ENCODE measurements around the gene PJA2.
"Not testable (repeated sequence)": the region's sequence is repeated elsewhere in the genome, so short reads cannot be mapped to it uniquely, and the experiment has no call there.

PJA2 gene

GRCh38 chr5:109298794-109299193 is 111.0 kb downstream of the PJA2 start:
- H3K27me3 ChIP-seq (ENCODE audit: control insufficient read depth in 2 of 2, insufficient read depth in 2 of 2, low read length in 2 of 2) = no peaks in the 10 kb centered on the region
- no peaks in the 10 kb centered on the region for H3K9me3 ChIP-seq (ENCODE audit: control insufficient read depth in 2 of 2, low read length in 2 of 2)
- H3K9ac ChIP-seq (ENCODE audit: low read depth in 1 of 2, low read length in 2 of 2) = no peak overlapping the region
- no peaks in the 10 kb centered on the region for H3K36me3 ChIP-seq (ENCODE audit: control insufficient read depth in 2 of 2, insufficient read depth in 2 of 2, low read length in 2 of 2)
- no peaks in the 10 kb centered on the region for H3K4me1 ChIP-seq (ENCODE audit: control insufficient read depth in 2 of 2, insufficient read depth in 2 of 2, low read length in 2 of 2)
- no peak overlapping the region for H3K4me3 ChIP-seq (ENCODE audit: low read length in 2 of 2)
- no peak overlapping the region for H3K27ac ChIP-seq (ENCODE audit: low read depth in 2 of 2, low read length in 2 of 2)

- H3K9me3 ChIP-seq (ENCODE audit: control insufficient read depth in 2 of 2, low read length in 2 of 2) = no peaks in the 10 kb centered on the region
- no peaks in the 10 kb centered on the region for H3K4me1 ChIP-seq (ENCODE audit: control insufficient read depth in 2 of 2, insufficient read depth in 2 of 2, low read length in 2 of 2)
- H3K9ac ChIP-seq (ENCODE audit: low read depth in 1 of 2, low read length in 2 of 2) = no peak overlapping the region
- no peak overlapping the region for H3K4me3 ChIP-seq (ENCODE audit: low read length in 2 of 2)
- no peak overlapping the region for H3K27ac ChIP-seq (ENCODE audit: low read depth in 2 of 2, low read length in 2 of 2)
- H3K36me3 ChIP-seq (ENCODE audit: control insufficient read depth in 2 of 2, insufficient read depth in 2 of 2, low read length in 2 of 2) = no peaks in the 10 kb centered on the region
- H3K27me3 ChIP-seq (ENCODE audit: control insufficient read depth in 2 of 2, insufficient read depth in 2 of 2, low read length in 2 of 2) = no peaks in the 10 kb centered on the region
Measured at GRCh38 chr5:109297900-109298299, 111.9 kb downstream of the PJA2 start.

DNA sequence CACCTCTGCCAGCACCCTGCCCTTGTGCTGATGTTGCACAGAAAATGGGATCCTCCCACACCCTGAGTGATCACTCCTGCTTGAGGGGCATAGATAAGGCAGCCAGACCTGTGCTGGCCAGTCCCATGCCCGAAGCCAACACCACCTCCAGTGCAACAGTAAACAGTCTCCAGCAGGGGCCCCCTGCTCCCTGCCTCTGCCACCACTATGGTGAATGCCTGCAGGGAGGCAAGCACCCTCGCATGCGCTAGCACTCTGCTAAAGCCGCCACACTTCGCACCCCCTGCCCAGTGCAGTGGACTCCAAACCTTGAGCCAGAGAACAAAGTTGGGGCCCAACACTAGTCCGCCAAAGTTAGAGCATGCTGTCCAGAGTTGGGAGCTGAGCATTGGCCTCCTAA is 118.7 kb downstream of the PJA2 start:
- H3K9ac ChIP-seq (ENCODE audit: low read depth in 1 of 2, low read length in 2 of 2) = no peak overlapping the region
- H3K9me3 ChIP-seq (ENCODE audit: control insufficient read depth in 2 of 2, low read length in 2 of 2) = no peaks in the 10 kb centered on the region
- no peaks in the 10 kb centered on the region for H3K36me3 ChIP-seq (ENCODE audit: control insufficient read depth in 2 of 2, insufficient read depth in 2 of 2, low read length in 2 of 2)
- no peak overlapping the region for H3K27ac ChIP-seq (ENCODE audit: low read depth in 2 of 2, low read length in 2 of 2)
- H3K27me3 ChIP-seq (ENCODE audit: control insufficient read depth in 2 of 2, insufficient read depth in 2 of 2, low read length in 2 of 2) = no peaks in the 10 kb centered on the region
- no peak overlapping the region for H3K4me3 ChIP-seq (ENCODE audit: low read length in 2 of 2)
- H3K4me1 ChIP-seq (ENCODE audit: control insufficient read depth in 2 of 2, insufficient read depth in 2 of 2, low read length in 2 of 2) = no peaks in the 10 kb centered on the region

GRCh38 chr5:109290231-109290630 is 119.5 kb downstream of the PJA2 start:
- Histone ChIP-seq H3K4me1 (ENCODE audit: control insufficient read depth in 2 of 2, insufficient read depth in 2 of 2, low read length in 2 of 2) (no peaks in the 10 kb centered on the region), H3K4me3 (ENCODE audit: low read length in 2 of 2) (no peak overlapping the region), H3K9ac (ENCODE audit: low read depth in 1 of 2, low read length in 2 of 2) (no peak overlapping the region), H3K27me3 (ENCODE audit: control insufficient read depth in 2 of 2, insufficient read depth in 2 of 2, low read length in 2 of 2) (no peaks in the 10 kb centered on the region), H3K9me3 (ENCODE audit: control insufficient read depth in 2 of 2, low read length in 2 of 2) (no peaks in the 10 kb centered on the region), H3K36me3 (ENCODE audit: control insufficient read depth in 2 of 2, insufficient read depth in 2 of 2, low read length in 2 of 2) (no peaks in the 10 kb centered on the region), H3K27ac (ENCODE audit: low read depth in 2 of 2, low read length in 2 of 2) (no peak overlapping the region)

GRCh38 chr5:109286628-109287027 is 123.1 kb downstream of the PJA2 start:
- H3K4me3 ChIP-seq (ENCODE audit: low read length in 2 of 2); H3K27me3 ChIP-seq (ENCODE audit: control insufficient read depth in 2 of 2, insufficient read depth in 2 of 2, low read length in 2 of 2); H3K36me3 ChIP-seq (ENCODE audit: control insufficient read depth in 2 of 2, insufficient read depth in 2 of 2, low read length in 2 of 2); H3K4me1 ChIP-seq (ENCODE audit: control insufficient read depth in 2 of 2, insufficient read depth in 2 of 2, low read length in 2 of 2); H3K27ac ChIP-seq (ENCODE audit: low read depth in 2 of 2, low read length in 2 of 2); H3K9ac ChIP-seq (ENCODE audit: low read depth in 1 of 2, low read length in 2 of 2); H3K9me3 ChIP-seq (ENCODE audit: control insufficient read depth in 2 of 2, low read length in 2 of 2): not testable (repeated sequence)

All from mucosa of rectum (tissue), 2 donors.